ENCODE data around the gene MAGI2.

DNA sequence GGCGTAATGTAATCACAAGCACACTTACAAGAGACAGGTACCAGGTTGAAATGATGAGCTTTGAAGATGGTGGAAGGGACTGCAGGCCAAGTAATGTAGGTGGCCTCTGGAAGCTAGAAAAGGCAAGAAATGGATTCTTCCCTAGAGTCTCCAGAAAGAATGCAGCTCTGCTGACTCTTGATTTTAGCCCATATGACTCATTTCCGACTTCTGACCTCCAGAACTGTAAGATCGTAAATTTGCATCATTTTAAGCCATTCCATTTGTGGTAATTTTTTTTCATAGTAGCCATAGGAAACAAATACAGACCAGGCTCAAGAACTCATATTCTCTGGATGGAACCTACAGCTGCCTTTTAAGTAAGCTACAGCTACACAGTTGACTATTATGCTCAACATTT lies 315.5 kb downstream of the MAGI2 start:
- no peak for TF ChIP-seq EZH2phosphoT487 (IDR thresholded peaks at IDR 0.05; ENCODE audit: borderline replicate concordance)
- TF ChIP-seq, protein P1, sequence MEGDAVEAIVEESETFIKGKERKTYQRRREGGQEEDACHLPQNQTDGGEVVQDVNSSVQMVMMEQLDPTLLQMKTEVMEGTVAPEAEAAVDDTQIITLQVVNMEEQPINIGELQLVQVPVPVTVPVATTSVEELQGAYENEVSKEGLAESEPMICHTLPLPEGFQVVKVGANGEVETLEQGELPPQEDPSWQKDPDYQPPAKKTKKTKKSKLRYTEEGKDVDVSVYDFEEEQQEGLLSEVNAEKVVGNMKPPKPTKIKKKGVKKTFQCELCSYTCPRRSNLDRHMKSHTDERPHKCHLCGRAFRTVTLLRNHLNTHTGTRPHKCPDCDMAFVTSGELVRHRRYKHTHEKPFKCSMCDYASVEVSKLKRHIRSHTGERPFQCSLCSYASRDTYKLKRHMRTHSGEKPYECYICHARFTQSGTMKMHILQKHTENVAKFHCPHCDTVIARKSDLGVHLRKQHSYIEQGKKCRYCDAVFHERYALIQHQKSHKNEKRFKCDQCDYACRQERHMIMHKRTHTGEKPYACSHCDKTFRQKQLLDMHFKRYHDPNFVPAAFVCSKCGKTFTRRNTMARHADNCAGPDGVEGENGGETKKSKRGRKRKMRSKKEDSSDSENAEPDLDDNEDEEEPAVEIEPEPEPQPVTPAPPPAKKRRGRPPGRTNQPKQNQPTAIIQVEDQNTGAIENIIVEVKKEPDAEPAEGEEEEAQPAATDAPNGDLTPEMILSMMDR (conservative IDR thresholded peaks at IDR 0.05; ENCODE audit: low read length), result no peak

All from Loucy (cell line).